ENCODE results near the gene CUX1.
"Not testable (repeated sequence)": the region's sequence is repeated elsewhere in the genome, so short reads cannot be mapped to it uniquely, and the experiment has no call there.

Gene CUX1

DNA sequence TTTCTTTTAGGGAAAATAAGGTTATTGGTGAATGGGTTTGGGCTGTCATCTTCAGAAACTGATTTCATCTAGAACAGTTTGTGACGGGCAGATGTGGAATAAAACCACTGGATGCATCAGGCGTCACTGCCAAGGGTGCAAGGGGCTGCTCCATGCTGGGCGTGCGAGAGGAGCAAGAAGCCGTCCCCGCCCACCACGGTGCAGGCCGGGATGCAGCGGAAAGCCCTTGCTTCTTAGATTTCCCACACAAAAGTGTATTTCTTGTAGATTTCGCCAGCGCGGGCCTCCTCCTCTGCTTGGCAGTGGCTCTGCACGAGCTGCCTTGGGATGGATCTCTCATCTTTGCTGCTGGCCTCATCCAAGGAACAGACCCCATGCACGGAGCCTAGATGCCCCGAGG lies 189.3 kb downstream of the CUX1 start:
- no peak for DNase-seq (ENCODE audit: insufficient read length)
- FAIRE-seq: no peak
- TF ChIP-seq POLR2AphosphoS5 (IDR thresholded peaks at IDR 0.05; ENCODE audit: low read depth, low read length) (no peak), POLR2A (IDR thresholded peaks at IDR 0.05; ENCODE audit: low read depth, low read length) (no peak), TAF1 (IDR thresholded peaks at IDR 0.05; ENCODE audit: borderline replicate concordance, low read depth, low read length) (no peak)

DNA sequence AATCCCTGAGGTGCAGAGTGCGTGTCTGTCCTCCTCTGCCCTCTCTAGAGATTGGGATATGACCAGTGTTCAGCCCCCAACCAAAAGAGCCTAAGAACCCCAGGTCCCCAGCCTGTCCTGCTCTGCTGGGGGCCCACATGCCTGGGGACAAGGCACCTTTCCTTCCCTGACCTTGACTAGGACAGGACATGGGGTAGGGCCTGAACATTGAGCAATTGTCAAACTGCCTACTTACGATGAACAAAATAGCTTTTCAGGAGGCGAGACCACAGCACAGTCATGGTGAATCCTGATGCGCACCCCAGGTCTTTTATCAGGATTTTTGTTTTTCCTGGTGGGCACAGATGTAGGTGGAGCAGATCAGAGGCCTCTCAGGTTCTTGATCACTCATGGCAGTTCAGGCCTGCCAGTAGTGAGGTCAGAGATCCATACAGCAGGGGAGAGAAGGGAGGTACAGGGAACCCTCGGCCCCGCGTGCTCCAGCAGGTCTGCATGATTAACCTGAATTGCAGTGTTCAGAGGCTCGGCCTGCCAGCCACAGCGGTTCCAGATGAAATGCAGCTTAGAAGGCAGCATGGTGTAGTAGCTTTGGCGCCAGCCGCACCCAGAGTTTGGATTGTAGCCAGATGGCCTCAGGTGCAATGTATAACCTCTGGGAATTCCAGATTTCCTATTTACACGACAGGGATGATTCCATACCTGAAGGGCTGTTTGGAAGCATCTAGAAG lies 191.3 kb downstream of the CUX1 start:
- FAIRE-seq (no peak), DNase-seq (ENCODE audit: insufficient read length) (no peak)
- TF ChIP-seq TAF1 (IDR thresholded peaks at IDR 0.05; ENCODE audit: borderline replicate concordance, low read depth, low read length) (no peak), POLR2A (IDR thresholded peaks at IDR 0.05; ENCODE audit: low read depth, low read length) (no peak), POLR2AphosphoS5 (IDR thresholded peaks at IDR 0.05; ENCODE audit: low read depth, low read length) (no peak)

DNA sequence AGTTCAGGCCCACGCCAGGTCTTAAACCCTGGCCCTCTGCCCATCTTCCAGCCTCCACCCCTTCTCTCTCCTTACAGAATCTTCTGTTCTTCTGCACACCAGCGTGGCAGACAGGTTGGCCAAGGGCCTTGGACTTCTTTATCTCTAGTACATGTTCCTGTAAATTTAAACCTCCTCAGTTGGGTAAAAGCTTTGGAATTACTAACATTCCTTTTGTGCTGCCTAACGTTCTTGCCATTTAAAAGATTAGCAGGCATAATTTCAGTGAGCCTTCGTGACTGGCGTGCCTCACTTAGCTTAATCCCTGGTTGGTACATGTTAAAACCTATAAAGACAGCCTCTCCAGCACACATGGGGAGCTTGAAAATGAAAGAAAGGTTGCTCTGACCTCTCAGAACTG lies 192.2 kb downstream of the CUX1 start:
- DNase-seq (ENCODE audit: insufficient read length): no peak

DNA sequence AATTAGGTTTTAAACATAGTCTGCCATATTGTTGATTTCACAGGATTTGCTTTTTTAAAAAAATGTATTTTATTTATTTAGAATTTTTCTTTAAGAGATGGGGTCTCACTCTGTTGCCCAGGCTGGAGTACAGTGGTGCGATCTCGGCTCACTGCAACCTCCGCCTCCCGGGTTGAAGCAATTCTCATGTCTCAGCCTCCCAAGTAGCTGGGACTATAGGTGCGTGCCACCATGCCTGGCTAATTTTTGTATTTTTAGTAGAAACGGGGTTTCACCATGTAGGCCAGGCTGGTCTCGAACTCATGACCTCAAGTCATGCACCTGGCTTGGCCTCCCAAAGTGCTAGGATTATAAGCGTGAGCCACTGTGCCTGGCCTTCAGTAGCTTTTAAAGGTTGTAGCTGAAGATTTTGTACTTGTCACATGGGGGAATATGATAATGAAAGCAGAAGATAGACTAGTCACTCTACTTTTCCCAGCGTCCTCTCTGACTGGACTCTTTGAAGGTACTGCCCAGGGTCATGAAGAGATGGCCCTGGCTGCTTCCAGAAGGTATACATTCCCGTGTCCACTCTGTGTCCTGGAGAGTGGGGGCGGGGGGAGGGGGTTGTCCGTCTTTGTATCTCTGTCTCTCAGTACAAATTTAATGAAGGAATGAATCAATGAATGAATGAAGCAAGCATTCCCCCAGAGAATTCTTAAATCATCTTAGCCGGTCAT lies 194.8 kb downstream of the CUX1 start:
- not testable (repeated sequence) for DNase-seq (ENCODE audit: insufficient read length); FAIRE-seq

More for the DNA sequence above, 192.2 kb downstream of the CUX1 start:
- FAIRE-seq: no peak
- TF ChIP-seq POLR2AphosphoS5 (IDR thresholded peaks at IDR 0.05; ENCODE audit: low read depth, low read length) (no peak), POLR2A (IDR thresholded peaks at IDR 0.05; ENCODE audit: low read depth, low read length) (no peak), TAF1 (IDR thresholded peaks at IDR 0.05; ENCODE audit: borderline replicate concordance, low read depth, low read length) (no peak)

DNA sequence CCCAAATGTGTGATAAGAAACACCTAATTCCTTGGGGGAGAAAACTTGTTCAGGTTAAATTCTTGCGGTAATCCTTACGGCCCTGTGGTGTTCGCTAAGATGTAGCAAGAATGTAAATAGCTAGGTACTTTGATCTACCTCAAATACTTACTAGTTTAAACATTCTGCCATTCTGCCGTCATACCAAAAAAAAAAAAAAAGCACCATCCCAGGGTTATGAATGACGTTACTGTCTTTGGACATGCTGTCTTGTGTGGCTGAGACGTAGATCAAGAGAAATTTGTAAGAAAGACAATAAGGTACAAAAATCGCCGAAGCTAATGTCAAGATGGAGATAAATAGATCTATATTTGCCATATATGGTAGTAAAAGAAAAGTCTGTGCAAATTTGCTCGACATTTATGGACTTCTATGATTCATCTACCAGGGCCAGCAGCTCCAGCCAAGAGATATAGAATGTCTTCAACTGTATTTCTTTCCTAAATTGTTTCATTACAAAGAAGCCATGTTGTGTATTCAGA lies 195.6 kb downstream of the CUX1 start:
- TF ChIP-seq POLR2AphosphoS5 (IDR thresholded peaks at IDR 0.05; ENCODE audit: low read depth, low read length) (no peak), TAF1 (IDR thresholded peaks at IDR 0.05; ENCODE audit: borderline replicate concordance, low read depth, low read length) (no peak), POLR2A (IDR thresholded peaks at IDR 0.05; ENCODE audit: low read depth, low read length) (no peak)
- DNase-seq (ENCODE audit: insufficient read length): no peak
- FAIRE-seq: no peak

DNA sequence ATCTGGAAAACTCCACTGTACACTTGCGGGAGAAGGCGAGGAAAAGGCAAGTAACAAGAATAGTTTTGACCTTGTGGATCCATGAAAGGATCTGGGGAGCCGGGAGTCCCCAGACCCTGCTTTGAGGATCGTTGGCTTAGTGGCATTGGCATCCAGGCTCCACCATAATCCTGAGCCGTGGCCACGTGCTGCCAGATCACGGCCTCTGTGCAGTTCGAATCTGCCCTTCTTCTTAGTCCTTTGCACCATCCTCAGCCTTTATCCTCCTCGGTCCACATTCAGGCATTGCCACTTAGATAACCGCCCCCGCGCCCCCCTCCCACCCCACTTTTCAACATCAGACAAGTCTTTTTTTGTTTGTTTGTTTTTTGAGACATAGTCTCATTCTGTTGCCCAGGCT lies 201.4 kb downstream of the CUX1 start:
- no peak for FAIRE-seq
- no peak for TF ChIP-seq TAF1 (IDR thresholded peaks at IDR 0.05; ENCODE audit: borderline replicate concordance, low read depth, low read length)
- no peak for TF ChIP-seq POLR2A (IDR thresholded peaks at IDR 0.05; ENCODE audit: low read depth, low read length)
- TF ChIP-seq POLR2AphosphoS5 (IDR thresholded peaks at IDR 0.05; ENCODE audit: low read depth, low read length): no peak

DNA sequence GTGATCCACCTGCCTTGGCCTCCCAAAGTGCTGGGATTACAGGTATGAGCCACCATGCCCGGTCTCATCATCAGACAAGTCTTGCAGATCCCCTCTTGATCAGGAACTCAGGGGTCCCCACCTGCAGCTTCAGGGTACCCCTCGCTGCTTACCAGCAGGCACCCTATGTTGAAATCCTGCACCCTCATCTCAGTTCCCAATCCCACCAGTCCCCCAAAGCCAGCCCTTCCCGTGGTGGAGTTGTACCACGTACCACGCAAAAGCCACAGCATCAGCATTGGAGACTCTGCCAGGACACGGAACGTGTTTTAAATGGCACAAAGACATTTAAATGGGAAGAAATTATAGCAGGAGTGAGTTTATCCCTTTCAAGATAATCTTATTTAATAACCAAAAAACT lies 202.0 kb downstream of the CUX1 start:
- no peak for FAIRE-seq
- TF ChIP-seq TAF1 (IDR thresholded peaks at IDR 0.05; ENCODE audit: borderline replicate concordance, low read depth, low read length) (no peak), POLR2A (IDR thresholded peaks at IDR 0.05; ENCODE audit: low read depth, low read length) (no peak), POLR2AphosphoS5 (IDR thresholded peaks at IDR 0.05; ENCODE audit: low read depth, low read length) (no peak)
- no peak for DNase-seq (ENCODE audit: insufficient read length)

More for the DNA sequence above, 201.4 kb downstream of the CUX1 start:
- no peak for DNase-seq (ENCODE audit: insufficient read length)

DNA sequence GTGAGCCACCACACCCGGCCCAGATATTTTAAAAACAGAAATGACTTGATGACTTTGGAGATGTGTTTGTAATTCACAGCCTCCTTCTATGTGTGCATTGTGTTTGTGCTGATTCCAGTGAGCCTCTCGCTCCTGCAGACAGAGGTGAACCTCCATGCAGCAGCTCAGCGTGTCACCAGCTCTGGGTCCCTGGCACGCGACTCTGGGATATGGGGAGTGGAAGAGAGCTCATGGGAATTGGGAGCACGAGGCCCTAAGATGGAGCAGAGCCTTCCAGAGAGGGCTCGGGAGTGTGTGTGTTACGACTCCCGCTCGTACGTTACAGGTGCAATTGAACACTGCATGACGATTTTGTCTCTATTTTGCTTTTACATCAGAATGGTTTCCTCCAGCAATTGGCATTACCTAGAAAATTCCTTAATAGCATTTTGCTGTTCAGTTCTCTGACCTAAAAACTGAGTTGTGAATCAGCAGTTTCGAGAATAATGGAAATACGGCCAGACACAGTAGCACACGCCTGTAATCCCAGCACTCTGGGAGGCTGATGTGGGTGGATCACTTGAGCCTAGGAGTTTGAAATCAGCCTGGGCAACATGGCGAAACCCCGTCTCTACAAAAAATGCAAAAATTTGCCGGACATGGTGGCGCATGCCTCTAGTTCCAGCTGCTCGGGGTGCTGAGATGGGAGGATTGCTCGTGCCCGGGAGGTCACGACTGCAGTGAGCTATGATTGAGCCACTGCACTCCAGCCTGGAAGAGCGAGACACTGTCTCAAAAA lies 204.6 kb downstream of the CUX1 start:
- FAIRE-seq (no peak), DNase-seq (ENCODE audit: insufficient read length) (no peak)
- TF ChIP-seq POLR2A (IDR thresholded peaks at IDR 0.05; ENCODE audit: low read depth, low read length) (no peak), POLR2AphosphoS5 (IDR thresholded peaks at IDR 0.05; ENCODE audit: low read depth, low read length) (no peak), TAF1 (IDR thresholded peaks at IDR 0.05; ENCODE audit: borderline replicate concordance, low read depth, low read length) (no peak)

DNA sequence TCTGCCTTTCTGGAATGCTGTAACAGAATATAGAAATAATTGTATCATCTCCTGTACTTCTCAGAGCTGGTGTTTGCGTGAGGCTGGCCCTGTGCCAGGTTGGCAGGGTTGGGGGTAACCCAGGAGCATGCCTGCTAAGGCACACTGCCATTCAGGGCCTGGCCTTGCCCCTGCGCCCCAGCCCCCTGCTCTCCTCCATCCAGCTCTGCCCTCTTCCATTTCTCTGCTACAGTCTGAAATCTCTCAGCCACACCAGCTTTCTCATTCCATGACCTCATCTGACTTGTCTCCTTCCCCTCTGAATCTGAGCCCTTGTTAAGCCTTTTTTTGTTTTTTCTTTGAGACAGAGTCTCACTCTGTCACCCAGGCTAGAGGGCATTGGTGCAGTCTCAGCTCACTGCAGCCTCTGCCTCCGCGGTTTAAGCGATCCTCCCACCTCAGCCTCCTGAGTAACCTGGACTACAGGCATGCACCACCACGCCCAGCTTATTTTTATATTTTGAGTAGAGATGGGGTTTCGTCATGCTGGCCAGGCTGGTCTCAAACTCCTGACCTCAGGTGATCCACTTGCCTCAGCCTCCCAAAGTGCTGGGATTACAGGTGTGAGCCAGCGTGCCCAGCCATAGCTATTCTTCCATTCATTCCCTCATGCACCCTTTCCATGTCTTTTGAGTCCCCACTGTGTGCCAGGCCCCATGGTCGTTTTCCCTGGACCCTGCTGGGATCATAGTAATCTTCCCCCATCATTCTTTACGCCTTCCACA lies 206.8 kb downstream of the CUX1 start:
- no peak for DNase-seq (ENCODE audit: insufficient read length)

DNA sequence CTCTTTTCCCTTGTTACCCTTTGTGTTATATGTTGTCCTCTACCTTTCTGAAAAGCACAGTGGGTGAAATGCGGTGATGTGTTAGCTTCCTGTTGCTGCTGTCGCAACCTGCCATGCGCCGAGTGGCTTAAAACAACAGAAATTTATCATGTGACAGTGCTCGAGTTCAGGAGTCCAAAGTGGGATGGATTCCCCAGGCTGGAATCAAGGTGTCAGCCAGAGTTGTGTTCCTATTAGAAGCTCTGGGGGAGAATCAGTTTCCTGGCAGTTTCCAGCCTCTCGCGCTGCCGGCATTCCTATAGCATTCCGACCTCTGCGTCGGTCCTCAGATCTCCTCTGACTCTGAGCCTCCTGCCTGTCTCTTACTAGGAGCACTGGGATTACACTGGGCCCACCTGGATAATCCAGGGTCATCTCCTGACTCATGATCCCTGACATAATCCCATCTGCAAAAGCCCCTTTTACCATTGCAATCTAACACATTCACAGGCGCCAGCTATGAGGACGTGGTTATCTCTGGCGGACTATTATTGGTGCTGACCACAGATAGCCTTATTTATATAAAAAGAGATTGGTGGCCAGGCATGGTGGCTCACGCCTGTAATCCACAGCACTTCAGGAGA lies 207.5 kb downstream of the CUX1 start:
- DNase-seq (ENCODE audit: insufficient read length): no peak
- no peak for FAIRE-seq
- TF ChIP-seq TAF1 (IDR thresholded peaks at IDR 0.05; ENCODE audit: borderline replicate concordance, low read depth, low read length) (no peak), POLR2A (IDR thresholded peaks at IDR 0.05; ENCODE audit: low read depth, low read length) (no peak), POLR2AphosphoS5 (IDR thresholded peaks at IDR 0.05; ENCODE audit: low read depth, low read length) (no peak)

More for the DNA sequence above, 206.8 kb downstream of the CUX1 start:
- no peak for TF ChIP-seq POLR2AphosphoS5 (IDR thresholded peaks at IDR 0.05; ENCODE audit: low read depth, low read length)
- TF ChIP-seq TAF1 (IDR thresholded peaks at IDR 0.05; ENCODE audit: borderline replicate concordance, low read depth, low read length): no peak
- no peak for TF ChIP-seq POLR2A (IDR thresholded peaks at IDR 0.05; ENCODE audit: low read depth, low read length)
- no peak for FAIRE-seq

DNA sequence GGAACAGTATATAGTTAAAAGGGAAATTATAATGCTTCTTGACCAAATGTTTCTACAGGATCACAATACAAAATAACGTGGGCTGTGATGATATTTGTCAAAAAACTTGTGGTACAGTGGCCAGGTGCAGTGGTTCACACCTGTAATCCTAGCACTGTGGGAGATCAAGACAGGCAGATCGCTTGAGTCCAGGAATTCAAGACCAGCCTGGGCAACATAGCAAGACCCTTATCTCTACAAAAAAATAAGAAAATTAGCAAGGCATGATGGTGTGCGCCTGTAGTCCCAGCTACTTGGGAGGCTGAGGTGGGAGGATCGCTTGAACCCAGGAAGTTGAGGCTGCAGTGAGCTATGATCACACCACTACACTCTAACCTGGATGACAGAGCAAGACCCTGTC lies 208.4 kb downstream of the CUX1 start:
- DNase-seq (ENCODE audit: insufficient read length); FAIRE-seq: not testable (repeated sequence)

Measured in GM12892 (cell line).